Neural progenitor cell (in vitro differentiated cells): Measurements from ENCODE around the gene DCAF4L1.

Experiments
- EZH2 ChIP-seq: fragments of 200-600 bp; sonication (generic); IDR thresholded peaks from 2 replicates; pipeline ENCODE4 v1.6.1; 2017; ENCODE audit warnings: antibody characterized with exemption, mild to moderate bottlenecking, moderate library complexity
- TF ChIP-seq, protein P1 (sequence below): fragments of 200-600 bp; sonication (generic); IDR thresholded peaks from 2 replicates; pipeline ENCODE4 v1.5.1; 2017; ENCODE audit warnings: antibody characterized with exemption, mild to moderate bottlenecking

DNA sequence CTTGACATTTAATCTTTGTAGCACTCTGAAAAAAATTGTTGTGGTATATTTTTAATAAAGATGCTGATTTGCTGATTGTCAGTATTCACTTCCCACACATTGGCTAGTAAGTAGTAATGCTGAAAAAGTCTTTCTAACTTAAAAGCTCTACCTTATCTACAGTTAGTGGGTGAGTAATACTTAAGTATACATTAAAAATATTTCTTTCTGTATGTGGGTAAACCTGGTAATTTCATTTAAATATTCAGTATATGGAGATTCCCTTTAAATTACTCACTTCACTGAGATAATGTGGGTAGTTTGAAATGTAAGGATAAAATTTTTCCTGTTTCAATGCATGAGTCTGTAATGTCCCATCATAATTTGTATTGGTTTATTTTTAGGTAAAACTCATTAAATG is 40.7 kb upstream of the DCAF4L1 start:
- TF ChIP-seq, protein P1, sequence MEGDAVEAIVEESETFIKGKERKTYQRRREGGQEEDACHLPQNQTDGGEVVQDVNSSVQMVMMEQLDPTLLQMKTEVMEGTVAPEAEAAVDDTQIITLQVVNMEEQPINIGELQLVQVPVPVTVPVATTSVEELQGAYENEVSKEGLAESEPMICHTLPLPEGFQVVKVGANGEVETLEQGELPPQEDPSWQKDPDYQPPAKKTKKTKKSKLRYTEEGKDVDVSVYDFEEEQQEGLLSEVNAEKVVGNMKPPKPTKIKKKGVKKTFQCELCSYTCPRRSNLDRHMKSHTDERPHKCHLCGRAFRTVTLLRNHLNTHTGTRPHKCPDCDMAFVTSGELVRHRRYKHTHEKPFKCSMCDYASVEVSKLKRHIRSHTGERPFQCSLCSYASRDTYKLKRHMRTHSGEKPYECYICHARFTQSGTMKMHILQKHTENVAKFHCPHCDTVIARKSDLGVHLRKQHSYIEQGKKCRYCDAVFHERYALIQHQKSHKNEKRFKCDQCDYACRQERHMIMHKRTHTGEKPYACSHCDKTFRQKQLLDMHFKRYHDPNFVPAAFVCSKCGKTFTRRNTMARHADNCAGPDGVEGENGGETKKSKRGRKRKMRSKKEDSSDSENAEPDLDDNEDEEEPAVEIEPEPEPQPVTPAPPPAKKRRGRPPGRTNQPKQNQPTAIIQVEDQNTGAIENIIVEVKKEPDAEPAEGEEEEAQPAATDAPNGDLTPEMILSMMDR, result no peak
- TF ChIP-seq EZH2, result no peak
